ENCODE measurements around the gene CDADC1.

DNA sequence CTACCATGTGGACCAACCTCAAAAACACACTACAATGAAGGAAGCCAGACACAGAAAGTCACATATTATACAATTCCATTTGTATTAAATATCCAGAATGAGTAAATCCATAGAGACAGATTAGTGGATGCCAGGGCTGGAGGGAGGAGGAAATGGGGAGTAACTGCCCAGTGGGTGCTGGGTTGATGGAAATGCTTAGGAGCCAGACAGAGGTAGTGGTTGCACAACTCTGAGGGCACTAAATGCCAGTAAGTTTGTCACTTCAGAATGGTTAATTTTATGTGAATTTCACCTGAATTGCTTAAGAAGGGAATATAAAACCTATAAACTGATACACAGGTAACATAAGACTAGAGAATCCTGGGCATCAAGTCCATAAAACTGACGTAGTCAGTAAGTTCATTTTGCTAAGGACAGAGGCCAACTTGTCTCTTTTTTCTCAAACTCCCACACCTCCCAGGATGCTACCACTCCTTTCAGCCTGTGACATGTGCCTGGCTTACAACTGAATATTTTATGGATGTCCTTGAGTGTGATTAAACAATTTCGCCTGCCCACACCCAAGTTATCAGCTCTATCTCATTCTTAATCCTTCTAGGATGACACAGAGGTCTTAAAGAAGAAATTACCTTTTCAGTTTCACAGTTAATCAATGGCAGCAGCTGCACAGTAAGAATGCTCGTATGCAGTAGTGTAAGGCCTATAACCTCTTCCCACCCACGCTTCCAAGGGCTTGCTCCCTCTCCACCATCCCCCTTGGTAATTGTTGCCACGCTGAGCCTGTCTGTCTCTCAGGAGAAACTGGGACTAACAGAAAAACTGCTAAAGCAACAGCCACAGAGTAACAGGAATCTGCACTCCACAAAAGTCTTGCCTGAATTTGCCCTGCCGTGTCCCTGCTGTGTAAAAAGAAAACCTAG, 33.5 kb upstream of the CDADC1 start:
- TF ChIP-seq, protein P1, sequence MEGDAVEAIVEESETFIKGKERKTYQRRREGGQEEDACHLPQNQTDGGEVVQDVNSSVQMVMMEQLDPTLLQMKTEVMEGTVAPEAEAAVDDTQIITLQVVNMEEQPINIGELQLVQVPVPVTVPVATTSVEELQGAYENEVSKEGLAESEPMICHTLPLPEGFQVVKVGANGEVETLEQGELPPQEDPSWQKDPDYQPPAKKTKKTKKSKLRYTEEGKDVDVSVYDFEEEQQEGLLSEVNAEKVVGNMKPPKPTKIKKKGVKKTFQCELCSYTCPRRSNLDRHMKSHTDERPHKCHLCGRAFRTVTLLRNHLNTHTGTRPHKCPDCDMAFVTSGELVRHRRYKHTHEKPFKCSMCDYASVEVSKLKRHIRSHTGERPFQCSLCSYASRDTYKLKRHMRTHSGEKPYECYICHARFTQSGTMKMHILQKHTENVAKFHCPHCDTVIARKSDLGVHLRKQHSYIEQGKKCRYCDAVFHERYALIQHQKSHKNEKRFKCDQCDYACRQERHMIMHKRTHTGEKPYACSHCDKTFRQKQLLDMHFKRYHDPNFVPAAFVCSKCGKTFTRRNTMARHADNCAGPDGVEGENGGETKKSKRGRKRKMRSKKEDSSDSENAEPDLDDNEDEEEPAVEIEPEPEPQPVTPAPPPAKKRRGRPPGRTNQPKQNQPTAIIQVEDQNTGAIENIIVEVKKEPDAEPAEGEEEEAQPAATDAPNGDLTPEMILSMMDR (IDR thresholded peaks at IDR 0.05; ENCODE audit: insufficient read depth, low read length, poor library complexity, severe bottlenecking), result no peak
- no peak for TF ChIP-seq EZH2phosphoT487 (conservative IDR thresholded peaks at IDR 0.05; ENCODE audit: low read length)
